WTC11 (cell line): Measurements from ENCODE around the gene PTPRN. TPM values are rescaled to one million over a fixed set of nuclear protein-coding genes. Genes with fewer than 3 reads are reported as not detected.

ENCODE experiments used
- ATAC-seq: fragments of 200-7000 bp; cut with Tn5 transposase; 2 replicates; pipeline ENCODE4 v1.10.0; 2021; ENCODE audit warnings: mild to moderate bottlenecking, moderate library complexity
- CTCF ChIA-PET: fragments of 300-600 bp; sonication (Branson Sonifier 250); formaldehyde crosslinking; loops from one replicate; lab custom pipeline; 2021; ENCODE audit warnings: antibody characterized with exemption; lab: Charles Lee
- POLR2A ChIA-PET: fragments of 350-600 bp; sonication (Branson Sonifier 250); formaldehyde crosslinking; loops from one replicate; lab custom pipeline; 2021; ENCODE audit warnings: antibody characterized with exemption; lab: Charles Lee
- DNase-seq: peaks from one replicate; pipeline ENCODE4 v3.0.0; 2021; ENCODE audit warnings: low spot score
- H3K27ac Mint-ChIP-seq: 2 replicates; pipeline ENCODE4 v1.8.0; 2021; ENCODE audit warnings: mixed read lengths
- H3K27me3 Mint-ChIP-seq: 2 replicates; pipeline ENCODE4 v1.8.0; 2021; ENCODE audit warnings: low read depth, mild to moderate bottlenecking, moderate library complexity, mixed read lengths
- H3K36me3 Mint-ChIP-seq: 2 replicates; pipeline ENCODE4 v1.8.0; 2021; ENCODE audit warnings: mixed read lengths
- H3K4me1 Mint-ChIP-seq: 2 replicates; pipeline ENCODE4 v1.8.0; 2022; ENCODE audit warnings: mixed read lengths
- H3K4me3 Mint-ChIP-seq: 2 replicates; pipeline ENCODE4 v1.8.0; 2021; ENCODE audit warnings: mild to moderate bottlenecking, moderate library complexity, mixed read lengths
- H3K9me3 Mint-ChIP-seq: 2 replicates; pipeline ENCODE4 v1.8.0; 2021; ENCODE audit warnings: mixed read lengths
- AFF4 ChIP-seq: sonication (generic); formaldehyde crosslinking; IDR thresholded peaks from 2 replicates; pipeline ENCODE4 v1.8.1; 2023; ENCODE audit warnings: mild to moderate bottlenecking, missing genetic modification reagents, borderline replicate concordance
- ATF1 ChIP-seq: sonication (generic); formaldehyde crosslinking; IDR thresholded peaks from 2 replicates; pipeline ENCODE4 v1.8.1; 2023; ENCODE audit warnings: mild to moderate bottlenecking, moderate library complexity, missing genetic modification reagents
- CREM ChIP-seq: sonication (generic); formaldehyde crosslinking; IDR thresholded peaks from 2 replicates; pipeline ENCODE4 v1.8.1; 2022; ENCODE audit warnings: mild to moderate bottlenecking, missing genetic modification reagents, moderate library complexity
- ETV6 ChIP-seq: sonication (generic); formaldehyde crosslinking; IDR thresholded peaks from 2 replicates; pipeline ENCODE4 v1.8.1; 2022; ENCODE audit warnings: mild to moderate bottlenecking, missing genetic modification reagents
- FOXP1 ChIP-seq: sonication (generic); formaldehyde crosslinking; IDR thresholded peaks from 2 replicates; pipeline ENCODE4 v1.8.0; 2022; ENCODE audit warnings: missing genetic modification reagents, mild to moderate bottlenecking, moderate library complexity, borderline replicate concordance
- GTF2I ChIP-seq: fragments of 250-450 bp; sonication (Bioruptor Pico); conservative IDR thresholded peaks from 2 replicates; pipeline ENCODE4 v1.4.0; 2021; ENCODE audit warnings: mild to moderate bottlenecking
- HMGA2 ChIP-seq: fragments of 250-450 bp; sonication (Bioruptor Pico); IDR thresholded peaks from 2 replicates; pipeline ENCODE4 v1.4.0; 2021; ENCODE audit warnings: mild to moderate bottlenecking, moderate library complexity
- JAZF1 ChIP-seq: fragments of 250-450 bp; sonication (Bioruptor Pico); IDR thresholded peaks from 2 replicates; pipeline ENCODE4 v1.9.0; 2021; ENCODE audit warnings: moderate library complexity, mild to moderate bottlenecking, inconsistent platforms
- MYBL2 ChIP-seq: sonication (generic); formaldehyde crosslinking; IDR thresholded peaks from 2 replicates; pipeline ENCODE4 v1.8.1; 2023; ENCODE audit warnings: mild to moderate bottlenecking, moderate library complexity, missing genetic modification reagents
- NFATC4 ChIP-seq: fragments of 250-450 bp; sonication (Bioruptor Pico); IDR thresholded peaks from 2 replicates; pipeline ENCODE4 v1.9.0; 2021; ENCODE audit warnings: mild to moderate bottlenecking
- NR2C2 ChIP-seq: sonication (generic); formaldehyde crosslinking; IDR thresholded peaks from 2 replicates; pipeline ENCODE4 v1.8.0; 2022; ENCODE audit warnings: mild to moderate bottlenecking, missing genetic modification reagents
- OVOL2 ChIP-seq: fragments of 250-450 bp; sonication (Bioruptor Pico); IDR thresholded peaks from 2 replicates; pipeline ENCODE4 v1.9.0; 2021; ENCODE audit warnings: mild to moderate bottlenecking, borderline replicate concordance
- PRRX2 ChIP-seq: fragments of 250-450 bp; sonication (Bioruptor Pico); IDR thresholded peaks from 2 replicates; pipeline ENCODE4 v1.8.0; 2021; ENCODE audit warnings: mild to moderate bottlenecking
- SMAD3 ChIP-seq: sonication (generic); formaldehyde crosslinking; IDR thresholded peaks from 2 replicates; pipeline ENCODE4 v1.8.0; 2022; ENCODE audit warnings: missing genetic modification reagents, mild to moderate bottlenecking, borderline replicate concordance
- SP1 ChIP-seq: sonication (generic); formaldehyde crosslinking; conservative IDR thresholded peaks from 2 replicates; pipeline ENCODE4 v1.8.1; 2022; ENCODE audit warnings: missing genetic modification reagents
- USF1 ChIP-seq: sonication (generic); formaldehyde crosslinking; IDR thresholded peaks from 2 replicates; pipeline ENCODE4 v1.8.0; 2022; ENCODE audit warnings: mild to moderate bottlenecking, missing genetic modification reagents
- ZNF121 ChIP-seq: sonication (generic); formaldehyde crosslinking; IDR thresholded peaks from 2 replicates; pipeline ENCODE4 v1.8.0; 2023; ENCODE audit warnings: missing genetic modification reagents
- ZNF138 ChIP-seq: sonication (generic); formaldehyde crosslinking; conservative IDR thresholded peaks from 2 replicates; pipeline ENCODE4 v1.8.1; 2022; ENCODE audit warnings: mild to moderate bottlenecking, moderate library complexity, missing genetic modification reagents
- ZNF232 ChIP-seq: sonication (generic); formaldehyde crosslinking; IDR thresholded peaks from 2 replicates; pipeline ENCODE4 v1.8.0; 2022; ENCODE audit warnings: mild to moderate bottlenecking, missing genetic modification reagents
- ZNF423 ChIP-seq: fragments of 250-450 bp; sonication (Bioruptor Pico); IDR thresholded peaks from 2 replicates; pipeline ENCODE4 v2.1.2; 2022; ENCODE audit warnings: mild to moderate bottlenecking, moderate library complexity
- total RNA-seq: library from RNA; stranded (reverse); gene quantifications from 3 replicates; pipeline ENCODE4 v1.2.3, GENCODE V29; 2021
- TF ChIP-seq, protein P1 (sequence below): fragments of 250-450 bp; sonication (Bioruptor Pico); IDR thresholded peaks from 2 replicates; pipeline ENCODE4 v1.9.0; 2021; ENCODE audit warnings: mild to moderate bottlenecking
- TF ChIP-seq, protein P2 (sequence below): sonication (generic); formaldehyde crosslinking; IDR thresholded peaks from 2 replicates; pipeline ENCODE4 v1.8.1; 2022; ENCODE audit warnings: missing genetic modification reagents, borderline replicate concordance
- TF ChIP-seq, protein P3 (sequence below): fragments of 250-450 bp; sonication (Bioruptor Pico); IDR thresholded peaks from 2 replicates; pipeline ENCODE4 v2.1.2; 2022; ENCODE audit warnings: mild to moderate bottlenecking, moderate library complexity
- TF ChIP-seq, protein P4 (sequence below): fragments of 200-600 bp; IDR thresholded peaks from 2 replicates; pipeline ENCODE4 v1.8.0; 2022; ENCODE audit warnings: antibody characterized with exemption

The PTPRN gene
- total RNA-seq, 1 experiment from 2014 or later: 3.8 TPM

- ATAC-seq (no peak), DNase-seq (no peak)
- Mint-ChIP-seq H3K27ac (no peak overlapping the region), H3K4me3 (no peak overlapping the region), H3K4me1 (peaks cover 29% of the 10 kb centered on the region), H3K9me3 (no peaks in the 10 kb centered on the region), H3K27me3 (no peaks in the 10 kb centered on the region), H3K36me3 (peaks cover 8% of the 10 kb centered on the region; the same call in 1 of the 2 replicates)
- POLR2A ChIA-PET: no interaction called here
- TF ChIP-seq, protein P1, sequence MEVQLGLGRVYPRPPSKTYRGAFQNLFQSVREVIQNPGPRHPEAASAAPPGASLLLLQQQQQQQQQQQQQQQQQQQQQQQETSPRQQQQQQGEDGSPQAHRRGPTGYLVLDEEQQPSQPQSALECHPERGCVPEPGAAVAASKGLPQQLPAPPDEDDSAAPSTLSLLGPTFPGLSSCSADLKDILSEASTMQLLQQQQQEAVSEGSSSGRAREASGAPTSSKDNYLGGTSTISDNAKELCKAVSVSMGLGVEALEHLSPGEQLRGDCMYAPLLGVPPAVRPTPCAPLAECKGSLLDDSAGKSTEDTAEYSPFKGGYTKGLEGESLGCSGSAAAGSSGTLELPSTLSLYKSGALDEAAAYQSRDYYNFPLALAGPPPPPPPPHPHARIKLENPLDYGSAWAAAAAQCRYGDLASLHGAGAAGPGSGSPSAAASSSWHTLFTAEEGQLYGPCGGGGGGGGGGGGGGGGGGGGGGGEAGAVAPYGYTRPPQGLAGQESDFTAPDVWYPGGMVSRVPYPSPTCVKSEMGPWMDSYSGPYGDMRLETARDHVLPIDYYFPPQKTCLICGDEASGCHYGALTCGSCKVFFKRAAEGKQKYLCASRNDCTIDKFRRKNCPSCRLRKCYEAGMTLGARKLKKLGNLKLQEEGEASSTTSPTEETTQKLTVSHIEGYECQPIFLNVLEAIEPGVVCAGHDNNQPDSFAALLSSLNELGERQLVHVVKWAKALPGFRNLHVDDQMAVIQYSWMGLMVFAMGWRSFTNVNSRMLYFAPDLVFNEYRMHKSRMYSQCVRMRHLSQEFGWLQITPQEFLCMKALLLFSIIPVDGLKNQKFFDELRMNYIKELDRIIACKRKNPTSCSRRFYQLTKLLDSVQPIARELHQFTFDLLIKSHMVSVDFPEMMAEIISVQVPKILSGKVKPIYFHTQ: no peak
- no peak for TF ChIP-seq ZNF121 (CRISPR knock-in tag)
- TF ChIP-seq NR2C2: no peak
- TF ChIP-seq FOXP1 (CRISPR knock-in tag): no peak
- no peak for TF ChIP-seq MYBL2 (CRISPR knock-in tag)
- no peak for TF ChIP-seq AFF4 (CRISPR knock-in tag)
- no peak for TF ChIP-seq OVOL2 (CRISPR knock-in tag)
- TF ChIP-seq ETV6: no peak
- no peak for TF ChIP-seq ZNF232 (CRISPR knock-in tag)
- TF ChIP-seq ZNF138 (CRISPR knock-in tag): no peak
- no peak for TF ChIP-seq SP1
- TF ChIP-seq GTF2I (CRISPR knock-in tag): no peak
- CTCF ChIA-PET: interaction anchor here (6.5 kb wide), 1 partner anchor 11 kb away, joined by 158 read pairs; no protein-coding TSS in a partner anchor
Measured at GRCh38 chr2:219282375-219282774, 26.8 kb downstream of the PTPRN start.

- Mint-ChIP-seq H3K27me3 (peaks cover 4% of the 10 kb centered on the region; the same call in 1 of the 2 replicates), H3K27ac (no peak overlapping the region), H3K9me3 (no peaks in the 10 kb centered on the region)
- TF ChIP-seq NR2C2 (no peak), MYBL2 (CRISPR knock-in tag) (no peak), HMGA2 (no peak), ETV6 (no peak), ZNF232 (CRISPR knock-in tag) (no peak), ATF1 (no peak), NFATC4 (CRISPR knock-in tag) (no peak), USF1 (CRISPR knock-in tag) (no peak), CREM (CRISPR knock-in tag) (no peak), PRRX2 (CRISPR knock-in tag) (no peak), ZNF423 (CRISPR knock-in tag) (no peak), SMAD3 (no peak), GTF2I (CRISPR knock-in tag) (no peak), JAZF1 (CRISPR knock-in tag) (no peak)
- TF ChIP-seq, protein P2, sequence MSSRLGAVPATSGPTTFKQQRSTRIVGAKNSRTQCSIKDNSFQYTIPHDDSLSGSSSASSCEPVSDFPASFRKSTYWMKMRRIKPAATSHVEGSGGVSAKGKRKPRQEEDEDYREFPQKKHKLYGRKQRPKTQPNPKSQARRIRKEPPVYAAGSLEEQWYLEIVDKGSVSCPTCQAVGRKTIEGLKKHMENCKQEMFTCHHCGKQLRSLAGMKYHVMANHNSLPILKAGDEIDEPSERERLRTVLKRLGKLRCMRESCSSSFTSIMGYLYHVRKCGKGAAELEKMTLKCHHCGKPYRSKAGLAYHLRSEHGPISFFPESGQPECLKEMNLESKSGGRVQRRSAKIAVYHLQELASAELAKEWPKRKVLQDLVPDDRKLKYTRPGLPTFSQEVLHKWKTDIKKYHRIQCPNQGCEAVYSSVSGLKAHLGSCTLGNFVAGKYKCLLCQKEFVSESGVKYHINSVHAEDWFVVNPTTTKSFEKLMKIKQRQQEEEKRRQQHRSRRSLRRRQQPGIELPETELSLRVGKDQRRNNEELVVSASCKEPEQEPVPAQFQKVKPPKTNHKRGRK (CRISPR knock-in tag): no peak
- TF ChIP-seq, protein P3, sequence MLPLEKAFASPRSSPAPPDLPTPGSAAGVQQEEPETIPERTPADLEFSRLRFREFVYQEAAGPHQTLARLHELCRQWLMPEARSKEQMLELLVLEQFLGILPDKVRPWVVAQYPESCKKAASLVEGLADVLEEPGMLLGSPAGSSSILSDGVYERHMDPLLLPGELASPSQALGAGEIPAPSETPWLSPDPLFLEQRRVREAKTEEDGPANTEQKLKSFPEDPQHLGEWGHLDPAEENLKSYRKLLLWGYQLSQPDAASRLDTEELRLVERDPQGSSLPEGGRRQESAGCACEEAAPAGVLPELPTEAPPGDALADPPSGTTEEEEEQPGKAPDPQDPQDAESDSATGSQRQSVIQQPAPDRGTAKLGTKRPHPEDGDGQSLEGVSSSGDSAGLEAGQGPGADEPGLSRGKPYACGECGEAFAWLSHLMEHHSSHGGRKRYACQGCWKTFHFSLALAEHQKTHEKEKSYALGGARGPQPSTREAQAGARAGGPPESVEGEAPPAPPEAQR (CRISPR knock-in tag): no peak
- TF ChIP-seq, protein P4, sequence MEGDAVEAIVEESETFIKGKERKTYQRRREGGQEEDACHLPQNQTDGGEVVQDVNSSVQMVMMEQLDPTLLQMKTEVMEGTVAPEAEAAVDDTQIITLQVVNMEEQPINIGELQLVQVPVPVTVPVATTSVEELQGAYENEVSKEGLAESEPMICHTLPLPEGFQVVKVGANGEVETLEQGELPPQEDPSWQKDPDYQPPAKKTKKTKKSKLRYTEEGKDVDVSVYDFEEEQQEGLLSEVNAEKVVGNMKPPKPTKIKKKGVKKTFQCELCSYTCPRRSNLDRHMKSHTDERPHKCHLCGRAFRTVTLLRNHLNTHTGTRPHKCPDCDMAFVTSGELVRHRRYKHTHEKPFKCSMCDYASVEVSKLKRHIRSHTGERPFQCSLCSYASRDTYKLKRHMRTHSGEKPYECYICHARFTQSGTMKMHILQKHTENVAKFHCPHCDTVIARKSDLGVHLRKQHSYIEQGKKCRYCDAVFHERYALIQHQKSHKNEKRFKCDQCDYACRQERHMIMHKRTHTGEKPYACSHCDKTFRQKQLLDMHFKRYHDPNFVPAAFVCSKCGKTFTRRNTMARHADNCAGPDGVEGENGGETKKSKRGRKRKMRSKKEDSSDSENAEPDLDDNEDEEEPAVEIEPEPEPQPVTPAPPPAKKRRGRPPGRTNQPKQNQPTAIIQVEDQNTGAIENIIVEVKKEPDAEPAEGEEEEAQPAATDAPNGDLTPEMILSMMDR: no peak
- TF ChIP-seq, all 79 proteins: peak for 0
- DNase-seq: no peak
- CTCF ChIA-PET: interaction anchor here (6.5 kb wide), 1 partner anchor 12 kb away, joined by 158 read pairs; no protein-coding TSS in a partner anchor
- Mint-ChIP-seq H3K4me3 (no peak overlapping the region), H3K4me1 (peaks cover 34% of the 10 kb centered on the region), H3K36me3 (peaks cover 8% of the 10 kb centered on the region; the same call in 1 of the 2 replicates)
- POLR2A ChIA-PET: no interaction called here
- ATAC-seq: no peak
Measured at GRCh38 chr2:219281588-219281987, 27.6 kb downstream of the PTPRN start.
